Suprapubic skin (tissue), 4 donors: Measurements from ENCODE around the gene SCYL1. TPM values are rescaled to one million over a fixed set of nuclear protein-coding genes. Genes with fewer than 3 reads are reported as not detected.
A peak's percentile ranks its signal among the peaks of the same experiment; 100 is the strongest.

ENCODE experiments used
- DNase-seq, 2 donors: peaks; one replicate each; pipeline ENCODE4 v3.0.0-alpha.2; 2019; ENCODE audit warnings: low spot score in 2 of 2
- H3K27ac ChIP-seq: fragments of 200-600 bp; sonication (generic); one replicate; pipeline ENCODE4 v1.5.1; 2019
- H3K27me3 ChIP-seq: fragments of 200-600 bp; sonication (generic); one replicate; pipeline ENCODE4 v1.5.1; 2019
- H3K36me3 ChIP-seq: fragments of 200-600 bp; sonication (generic); one replicate; pipeline ENCODE4 v1.5.1; 2019
- H3K4me1 ChIP-seq: fragments of 200-600 bp; sonication (generic); one replicate; pipeline ENCODE4 v1.5.1; 2019
- H3K4me3 ChIP-seq: fragments of 200-600 bp; sonication (generic); one replicate; pipeline ENCODE4 v1.5.1; 2019; ENCODE audit warnings: mild to moderate bottlenecking
- H3K9me3 ChIP-seq: fragments of 200-600 bp; sonication (generic); one replicate; pipeline ENCODE4 v1.5.1; 2019
- CTCF ChIP-seq, 2 donors: fragments of 200-600 bp in 1 of 2; fragments of 450-650 bp in 1 of 2; sonication (generic) in 1 of 2; IDR thresholded peaks; one replicate each; pipeline ENCODE4 v1.5.1; 2016 to 2019; ENCODE audit warnings: antibody characterized with exemption in 2 of 2, mild to moderate bottlenecking in 1 of 2, moderate library complexity in 1 of 2
- EP300 ChIP-seq: sonication (generic); formaldehyde crosslinking; IDR thresholded peaks from one replicate; pipeline ENCODE4 v1.6.1; 2017; ENCODE audit warnings: antibody characterized with exemption
- POLR2A ChIP-seq, 2 donors: fragments of 450-650 bp; IDR thresholded peaks; one replicate each; pipeline ENCODE4 v1.6.1; 2017; ENCODE audit warnings: antibody characterized with exemption in 2 of 2, mild to moderate bottlenecking in 2 of 2, moderate library complexity in 2 of 2
- POLR2AphosphoS5 ChIP-seq, 3 donors: sonication (generic); formaldehyde crosslinking; IDR thresholded peaks; one replicate each; pipeline ENCODE4 v1.6.1; 2017; ENCODE audit warnings: antibody characterized with exemption in 3 of 3
- WGBS: methylation state at CpG from one replicate; pipeline ENCODE4 v1.1.5; 2018; 5-methylcytosine and 5-hydroxymethylcytosine counted together
- total RNA-seq, 4 donors: library from RNA; depleted of rRNA; stranded (reverse); fragments of >200 nt; gene quantifications; one replicate each; pipeline ENCODE4 v1.1.0, GENCODE V29; 2016

The SCYL1 gene
- total RNA-seq, 4 donors from 2014 or later = 63.2 to 83.6 (median 78.4) TPM

- no peak for DNase-seq
- 90% methylated on average over 7 of the region's 7 CpGs for WGBS
- TF ChIP-seq EP300 (no peak), CTCF (IDR thresholded peaks at IDR 0.05) (no peak), POLR2A (IDR thresholded peaks at IDR 0.05) (no peak), POLR2AphosphoS5 (IDR thresholded peaks at IDR 0.05) (no peak)
- Histone ChIP-seq H3K9me3 (no peaks in the 10 kb centered on the region), H3K27ac (peak overlapping the region; percentile 89), H3K36me3 (peaks cover 30% of the 10 kb centered on the region), H3K27me3 (no peaks in the 10 kb centered on the region), H3K4me1 (peaks cover 57% of the 10 kb centered on the region), H3K4me3 (peak overlapping the region; percentile 94)
These were observed 53.3 kb downstream of the SCYL1 start for GRCh38 chr11:65578134-65578533.

GRCh38 chr11:65578667-65579066 lies 53.8 kb downstream of the SCYL1 start:
- peaks cover 30% of the 10 kb centered on the region for H3K36me3 ChIP-seq
- H3K4me1 ChIP-seq = peaks cover 52% of the 10 kb centered on the region
- no peak for DNase-seq
- no peaks in the 10 kb centered on the region for H3K27me3 ChIP-seq
- TF ChIP-seq EP300 = no peak
- TF ChIP-seq POLR2AphosphoS5 (IDR thresholded peaks at IDR 0.05) = no peak
- no peak for TF ChIP-seq POLR2A (IDR thresholded peaks at IDR 0.05)
- TF ChIP-seq CTCF (IDR thresholded peaks at IDR 0.05) = no peak
- 80% methylated on average over 3 of the region's 3 CpGs for WGBS
- no peak overlapping the region for H3K4me3 ChIP-seq
- H3K27ac ChIP-seq = no peak overlapping the region
- no peaks in the 10 kb centered on the region for H3K9me3 ChIP-seq

- Histone ChIP-seq H3K9me3 (no peaks in the 10 kb centered on the region), H3K4me1 (peaks cover 48% of the 10 kb centered on the region), H3K27ac (no peak overlapping the region), H3K27me3 (no peaks in the 10 kb centered on the region), H3K4me3 (no peak overlapping the region), H3K36me3 (peaks cover 30% of the 10 kb centered on the region)
- 97% methylated on average over 3 of the region's 4 CpGs for WGBS
- no peak for TF ChIP-seq POLR2A (IDR thresholded peaks at IDR 0.05)
- DNase-seq = no peak
These were observed 54.4 kb downstream of the SCYL1 start for GRCh38 chr11:65579291-65579690.

GRCh38 chr11:65580031-65580692 lies 55.3 kb downstream of the SCYL1 start:
- H3K36me3 ChIP-seq = peaks cover 30% of the 10 kb centered on the region
- TF ChIP-seq EP300 = no peak
- TF ChIP-seq POLR2AphosphoS5 (IDR thresholded peaks at IDR 0.05) = no peak
- no peak for TF ChIP-seq POLR2A (IDR thresholded peaks at IDR 0.05)
- no peak for TF ChIP-seq CTCF (IDR thresholded peaks at IDR 0.05)
- peaks cover 44% of the 10 kb centered on the region for H3K4me1 ChIP-seq
- H3K4me3 ChIP-seq = no peak overlapping the region
- no peaks in the 10 kb centered on the region for H3K27me3 ChIP-seq
- DNase-seq = no peak
- no peaks in the 10 kb centered on the region for H3K9me3 ChIP-seq
- WGBS = 87% methylated on average over 13 of the region's 19 CpGs
- no peak overlapping the region for H3K27ac ChIP-seq

GRCh38 chr11:65580756-65581155 lies 55.9 kb downstream of the SCYL1 start:
- no peaks in the 10 kb centered on the region for H3K9me3 ChIP-seq
- no peak overlapping the region for H3K27ac ChIP-seq
- H3K27me3 ChIP-seq = no peaks in the 10 kb centered on the region
- peaks cover 45% of the 10 kb centered on the region for H3K4me1 ChIP-seq
- DNase-seq = no peak
- WGBS = 71% methylated on average over 7 of the region's 8 CpGs
- no peak overlapping the region for H3K4me3 ChIP-seq
- H3K36me3 ChIP-seq = peaks cover 30% of the 10 kb centered on the region
- TF ChIP-seq POLR2A (IDR thresholded peaks at IDR 0.05) (no peak), POLR2AphosphoS5 (IDR thresholded peaks at IDR 0.05) (no peak), CTCF (IDR thresholded peaks at IDR 0.05) (no peak), EP300 (no peak)

- TF ChIP-seq POLR2A (IDR thresholded peaks at IDR 0.05) (no peak), EP300 (no peak), POLR2AphosphoS5 (IDR thresholded peaks at IDR 0.05) (no peak), CTCF (IDR thresholded peaks at IDR 0.05) (no peak)
- peaks cover 33% of the 10 kb centered on the region for H3K36me3 ChIP-seq
- no peak overlapping the region for H3K27ac ChIP-seq
- no peaks in the 10 kb centered on the region for H3K9me3 ChIP-seq
- WGBS = 100% methylated on average over 1 of the region's 3 CpGs
- peaks cover 41% of the 10 kb centered on the region for H3K4me1 ChIP-seq
- DNase-seq = no peak
- no peaks in the 10 kb centered on the region for H3K27me3 ChIP-seq
- no peak overlapping the region for H3K4me3 ChIP-seq
These were observed 57.0 kb downstream of the SCYL1 start for GRCh38 chr11:65581928-65582327.
